ENCODE measurements around the gene CDK15.

DNA sequence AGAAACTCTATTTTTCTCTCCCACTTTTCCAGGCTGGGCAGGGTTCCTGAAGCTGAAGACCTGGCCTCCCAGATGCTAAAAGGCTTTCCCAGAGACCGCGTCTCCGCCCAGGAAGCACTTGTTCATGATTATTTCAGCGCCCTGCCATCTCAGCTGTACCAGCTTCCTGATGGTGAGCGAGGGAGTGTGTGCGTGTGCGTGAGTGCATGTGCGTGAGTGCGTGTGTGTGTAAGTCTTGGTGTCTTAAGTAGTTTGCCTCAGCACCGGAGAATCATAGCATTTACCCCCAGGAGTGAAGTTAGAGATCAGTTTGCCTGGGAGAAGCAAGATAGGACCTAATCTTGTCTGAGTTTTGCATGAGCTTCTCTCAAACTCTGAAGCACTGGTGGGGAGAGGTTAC lies 73.7 kb downstream of the CDK15 start:
- TF ChIP-seq, protein P1, sequence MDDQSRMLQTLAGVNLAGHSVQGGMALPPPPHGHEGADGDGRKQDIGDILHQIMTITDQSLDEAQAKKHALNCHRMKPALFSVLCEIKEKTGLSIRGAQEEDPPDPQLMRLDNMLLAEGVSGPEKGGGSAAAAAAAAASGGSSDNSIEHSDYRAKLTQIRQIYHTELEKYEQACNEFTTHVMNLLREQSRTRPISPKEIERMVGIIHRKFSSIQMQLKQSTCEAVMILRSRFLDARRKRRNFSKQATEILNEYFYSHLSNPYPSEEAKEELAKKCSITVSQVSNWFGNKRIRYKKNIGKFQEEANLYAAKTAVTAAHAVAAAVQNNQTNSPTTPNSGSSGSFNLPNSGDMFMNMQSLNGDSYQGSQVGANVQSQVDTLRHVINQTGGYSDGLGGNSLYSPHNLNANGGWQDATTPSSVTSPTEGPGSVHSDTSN (CRISPR knock-in tag; IDR thresholded peaks at IDR 0.05): no peak
- TF ChIP-seq ZNF510 (tag by site-specific recombination; IDR thresholded peaks at IDR 0.05; ENCODE audit: insufficient replicate concordance): no peak
- TF ChIP-seq, protein P2, sequence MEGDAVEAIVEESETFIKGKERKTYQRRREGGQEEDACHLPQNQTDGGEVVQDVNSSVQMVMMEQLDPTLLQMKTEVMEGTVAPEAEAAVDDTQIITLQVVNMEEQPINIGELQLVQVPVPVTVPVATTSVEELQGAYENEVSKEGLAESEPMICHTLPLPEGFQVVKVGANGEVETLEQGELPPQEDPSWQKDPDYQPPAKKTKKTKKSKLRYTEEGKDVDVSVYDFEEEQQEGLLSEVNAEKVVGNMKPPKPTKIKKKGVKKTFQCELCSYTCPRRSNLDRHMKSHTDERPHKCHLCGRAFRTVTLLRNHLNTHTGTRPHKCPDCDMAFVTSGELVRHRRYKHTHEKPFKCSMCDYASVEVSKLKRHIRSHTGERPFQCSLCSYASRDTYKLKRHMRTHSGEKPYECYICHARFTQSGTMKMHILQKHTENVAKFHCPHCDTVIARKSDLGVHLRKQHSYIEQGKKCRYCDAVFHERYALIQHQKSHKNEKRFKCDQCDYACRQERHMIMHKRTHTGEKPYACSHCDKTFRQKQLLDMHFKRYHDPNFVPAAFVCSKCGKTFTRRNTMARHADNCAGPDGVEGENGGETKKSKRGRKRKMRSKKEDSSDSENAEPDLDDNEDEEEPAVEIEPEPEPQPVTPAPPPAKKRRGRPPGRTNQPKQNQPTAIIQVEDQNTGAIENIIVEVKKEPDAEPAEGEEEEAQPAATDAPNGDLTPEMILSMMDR (tag by site-specific recombination; IDR thresholded peaks at IDR 0.05): no peak
- TF ChIP-seq YY2 (tag by site-specific recombination; IDR thresholded peaks at IDR 0.05): no peak
- TF ChIP-seq ZNF335 (tag by site-specific recombination; conservative IDR thresholded peaks at IDR 0.05): no peak
- TF ChIP-seq ZNF121 (tag by site-specific recombination; IDR thresholded peaks at IDR 0.05): no peak
- no peak for TF ChIP-seq ZEB2 (tag by site-specific recombination; IDR thresholded peaks at IDR 0.05)
- no peak for TF ChIP-seq TCF7L2 (IDR thresholded peaks at IDR 0.05; ENCODE audit: borderline replicate concordance, low read depth, low read length)
- TF ChIP-seq, protein P3, sequence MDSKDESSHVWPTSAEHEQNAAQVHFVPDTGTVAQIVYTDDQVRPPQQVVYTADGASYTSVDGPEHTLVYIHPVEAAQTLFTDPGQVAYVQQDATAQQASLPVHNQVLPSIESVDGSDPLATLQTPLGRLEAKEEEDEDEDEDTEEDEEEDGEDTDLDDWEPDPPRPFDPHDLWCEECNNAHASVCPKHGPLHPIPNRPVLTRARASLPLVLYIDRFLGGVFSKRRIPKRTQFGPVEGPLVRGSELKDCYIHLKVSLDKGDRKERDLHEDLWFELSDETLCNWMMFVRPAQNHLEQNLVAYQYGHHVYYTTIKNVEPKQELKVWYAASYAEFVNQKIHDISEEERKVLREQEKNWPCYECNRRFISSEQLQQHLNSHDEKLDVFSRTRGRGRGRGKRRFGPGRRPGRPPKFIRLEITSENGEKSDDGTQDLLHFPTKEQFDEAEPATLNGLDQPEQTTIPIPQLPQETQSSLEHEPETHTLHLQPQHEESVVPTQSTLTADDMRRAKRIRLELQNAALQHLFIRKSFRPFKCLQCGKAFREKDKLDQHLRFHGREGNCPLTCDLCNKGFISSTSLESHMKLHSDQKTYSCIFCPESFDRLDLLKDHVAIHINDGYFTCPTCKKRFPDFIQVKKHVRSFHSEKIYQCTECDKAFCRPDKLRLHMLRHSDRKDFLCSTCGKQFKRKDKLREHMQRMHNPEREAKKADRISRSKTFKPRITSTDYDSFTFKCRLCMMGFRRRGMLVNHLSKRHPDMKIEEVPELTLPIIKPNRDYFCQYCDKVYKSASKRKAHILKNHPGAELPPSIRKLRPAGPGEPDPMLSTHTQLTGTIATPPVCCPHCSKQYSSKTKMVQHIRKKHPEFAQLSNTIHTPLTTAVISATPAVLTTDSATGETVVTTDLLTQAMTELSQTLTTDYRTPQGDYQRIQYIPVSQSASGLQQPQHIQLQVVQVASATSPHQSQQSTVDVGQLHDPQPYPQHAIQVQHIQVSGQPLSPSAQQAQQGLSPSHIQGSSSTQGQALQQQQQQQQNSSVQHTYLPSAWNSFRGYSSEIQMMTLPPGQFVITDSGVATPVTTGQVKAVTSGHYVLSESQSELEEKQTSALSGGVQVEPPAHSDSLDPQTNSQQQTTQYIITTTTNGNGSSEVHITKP (tag by site-specific recombination; IDR thresholded peaks at IDR 0.05): no peak
- no peak for TF ChIP-seq ZNF423 (tag by site-specific recombination; IDR thresholded peaks at IDR 0.05)
- TF ChIP-seq YY1 (tag by site-specific recombination; IDR thresholded peaks at IDR 0.05): no peak

Measured in HEK293 (cell line).